Dermis blood vessel endothelial cell (primary cell): ENCODE results near the gene ARPC4. TPM values are rescaled to one million over a fixed set of nuclear protein-coding genes. Genes with fewer than 3 reads are reported as not detected.
"Not testable (repeated sequence)": the region's sequence is repeated elsewhere in the genome, so short reads cannot be mapped to it uniquely, and the experiment has no call there.

ENCODE experiments used
- DNase-seq: peaks from one replicate; pipeline ENCODE4 v3.0.0; 2010
- total RNA-seq: library from RNA; depleted of rRNA; stranded (reverse); fragments of >200 nt; gene quantifications from 2 replicates; pipeline ENCODE4 v1.2.3, GENCODE V29; 2014

Gene ARPC4
- total RNA-seq, 1 donor from 2014 or later: 309 TPM

DNA sequence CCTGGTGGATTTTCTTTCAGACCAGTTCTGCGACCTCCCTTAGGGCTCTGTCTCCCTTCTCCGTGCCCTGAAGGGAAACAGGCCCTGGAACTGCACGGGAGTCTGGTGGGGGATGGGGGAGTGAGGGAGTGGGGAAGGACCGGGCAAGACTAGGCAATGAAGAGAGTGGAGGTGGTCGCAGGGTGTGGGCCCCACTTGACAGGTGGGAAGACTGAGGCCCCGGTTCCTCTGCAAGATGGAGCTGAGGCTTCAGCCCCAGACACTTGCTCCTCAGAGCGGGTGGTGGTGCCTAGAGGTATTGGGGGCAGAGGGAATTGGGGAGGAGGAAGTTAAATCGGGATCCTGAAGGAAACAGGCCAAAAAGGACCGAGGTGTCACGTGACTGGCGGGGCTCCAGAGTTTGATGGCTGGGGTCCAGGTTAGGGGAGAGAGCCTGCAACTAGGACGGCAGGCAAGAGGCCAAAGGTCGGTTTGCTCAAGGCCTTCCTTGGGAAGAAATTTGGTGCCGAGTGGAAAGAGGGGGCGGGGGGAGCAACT, 22.5 kb upstream of the ARPC4 start:
- DNase-seq: peak; percentile 17

DNA sequence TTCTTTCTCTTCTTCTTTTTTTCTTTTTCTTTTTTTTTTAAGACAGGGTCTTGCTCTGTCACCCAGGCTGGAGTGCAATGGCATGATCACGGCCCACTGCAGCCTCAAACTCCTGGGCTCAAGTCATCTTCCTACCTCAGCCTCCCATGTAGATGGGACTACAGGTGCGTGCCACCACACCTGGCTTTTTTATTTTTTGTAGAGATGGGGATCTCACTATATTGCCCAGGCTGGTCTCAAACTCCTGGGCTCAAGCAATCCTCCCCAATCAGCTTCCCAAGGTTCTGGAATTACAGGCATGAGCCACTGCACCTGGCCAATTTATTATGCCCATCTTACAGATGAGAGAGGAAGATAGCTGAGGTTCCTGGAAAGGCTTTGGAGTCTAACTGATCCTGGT, 21.9 kb upstream of the ARPC4 start:
- not testable (repeated sequence) for DNase-seq

DNA sequence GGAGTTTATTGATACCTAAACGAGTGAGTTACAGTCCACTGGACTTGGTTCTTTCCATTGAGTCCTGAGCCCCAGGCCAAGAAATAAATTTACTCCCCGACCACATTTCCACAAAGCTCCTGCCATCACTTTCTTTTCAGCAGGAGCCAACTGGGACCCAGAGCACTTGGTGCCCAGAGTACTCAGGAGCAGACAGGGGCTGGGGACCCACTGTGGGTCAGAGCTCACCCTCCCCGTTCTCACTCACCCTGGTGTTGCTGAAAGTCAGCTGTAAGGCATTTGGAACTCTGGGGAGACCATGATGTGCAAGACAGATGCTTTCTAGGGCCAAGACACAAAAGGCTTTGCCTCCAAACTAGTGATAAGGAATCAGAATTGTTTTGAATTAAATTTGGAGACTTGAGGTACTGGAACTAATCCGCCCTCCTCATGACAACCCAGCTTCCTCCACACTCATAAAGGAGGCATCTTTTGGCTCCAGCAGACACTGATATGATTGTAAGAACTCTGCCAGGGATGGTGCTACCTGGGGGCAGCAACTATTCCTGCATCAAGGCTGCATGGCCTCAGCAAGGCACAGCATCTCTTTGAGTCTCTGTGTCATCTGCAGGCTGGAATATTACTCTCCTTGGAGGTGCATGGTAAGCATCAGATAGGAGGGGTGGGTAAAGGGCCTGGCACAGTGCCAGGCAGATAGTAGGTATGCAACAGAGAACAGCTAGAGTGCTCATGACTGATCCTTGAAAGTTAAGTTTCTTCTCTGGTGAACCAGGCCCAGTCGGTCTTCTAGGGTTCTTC, 15.8 kb upstream of the ARPC4 start:
- DNase-seq: no peak

DNA sequence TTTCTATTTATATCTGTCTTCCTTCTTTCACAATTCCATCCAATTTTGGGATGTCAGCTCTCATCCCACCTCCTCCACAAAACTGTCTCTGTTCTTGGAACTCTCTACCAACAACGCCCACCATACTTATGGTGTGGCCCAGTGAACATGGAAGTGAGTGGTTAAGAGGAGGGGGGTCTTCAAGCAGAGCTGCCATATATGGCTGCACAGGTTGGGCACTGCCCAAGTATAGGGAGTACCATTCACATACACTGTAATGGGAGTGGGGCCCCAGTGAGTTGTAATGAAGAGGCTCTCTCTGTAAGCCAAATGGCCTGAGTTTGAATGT, 15.2 kb upstream of the ARPC4 start:
- no peak for DNase-seq

DNA sequence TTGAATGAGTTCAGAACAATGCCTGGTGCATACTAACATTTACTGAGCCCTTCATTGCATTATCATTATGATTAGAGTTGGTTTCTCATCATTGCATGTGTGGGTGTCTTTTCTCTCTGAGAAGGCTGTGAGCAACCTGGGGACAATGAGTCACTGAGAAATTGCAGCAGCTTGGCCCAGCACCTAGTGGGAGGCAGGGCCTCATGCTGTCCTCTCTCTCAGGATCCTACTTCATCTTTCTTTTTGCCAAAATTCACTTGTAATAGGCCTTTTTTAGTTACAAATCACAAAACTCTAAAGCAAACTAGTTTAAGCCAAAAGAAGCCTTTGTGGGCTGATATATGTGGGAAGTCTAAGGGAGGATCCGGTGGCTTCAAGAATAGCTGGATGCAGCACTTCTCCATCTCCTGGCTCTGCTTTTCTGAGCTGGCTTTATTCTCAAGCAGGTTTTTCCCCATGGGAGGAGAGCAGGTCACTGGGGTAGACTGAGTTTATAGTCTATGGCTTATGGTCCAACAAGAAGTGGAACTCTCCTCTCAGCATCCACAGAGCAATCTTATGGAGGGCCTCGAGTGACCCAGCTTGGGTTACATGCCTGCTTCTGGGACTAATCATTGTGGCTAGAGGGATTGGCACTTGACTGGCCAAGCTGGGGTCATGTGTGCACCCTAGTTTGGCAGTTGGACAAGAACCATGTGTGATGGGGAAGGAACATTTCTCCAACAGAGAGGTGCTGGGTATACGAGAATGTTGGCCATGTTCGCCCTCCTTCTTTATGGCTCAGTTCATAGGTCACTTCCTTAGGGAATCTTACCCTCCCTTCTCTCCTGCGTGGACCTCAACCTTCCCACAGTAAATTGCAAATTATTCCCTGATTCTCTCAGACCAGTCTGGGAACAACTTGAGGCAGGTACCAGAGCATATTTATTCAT, 14.5 kb upstream of the ARPC4 start:
- DNase-seq: no peak

DNA sequence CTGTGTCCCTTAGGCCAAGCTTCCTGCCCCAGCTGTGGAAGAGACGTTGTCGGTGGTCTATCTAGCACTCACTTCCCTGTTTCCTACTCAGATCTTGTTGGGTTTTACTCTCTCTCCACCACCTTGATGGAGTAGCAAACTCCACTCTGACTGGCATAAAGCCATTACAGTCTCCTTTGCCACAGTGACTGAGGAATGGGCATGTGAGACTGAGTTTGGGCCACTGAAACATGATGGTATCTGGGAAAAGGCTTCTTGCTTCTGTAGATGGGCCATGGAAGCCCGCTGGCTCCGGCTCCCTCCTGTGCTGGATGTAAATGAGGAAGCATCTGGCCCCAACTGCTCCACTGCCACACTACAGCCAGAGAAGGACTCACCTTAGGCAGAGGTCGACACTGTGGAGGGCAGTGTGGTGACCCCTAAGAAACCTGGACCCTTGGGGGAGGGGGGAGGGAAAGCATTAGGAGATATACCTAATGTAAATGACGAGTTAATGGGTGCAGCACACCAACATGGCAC, 13.7 kb upstream of the ARPC4 start:
- DNase-seq: no peak

DNA sequence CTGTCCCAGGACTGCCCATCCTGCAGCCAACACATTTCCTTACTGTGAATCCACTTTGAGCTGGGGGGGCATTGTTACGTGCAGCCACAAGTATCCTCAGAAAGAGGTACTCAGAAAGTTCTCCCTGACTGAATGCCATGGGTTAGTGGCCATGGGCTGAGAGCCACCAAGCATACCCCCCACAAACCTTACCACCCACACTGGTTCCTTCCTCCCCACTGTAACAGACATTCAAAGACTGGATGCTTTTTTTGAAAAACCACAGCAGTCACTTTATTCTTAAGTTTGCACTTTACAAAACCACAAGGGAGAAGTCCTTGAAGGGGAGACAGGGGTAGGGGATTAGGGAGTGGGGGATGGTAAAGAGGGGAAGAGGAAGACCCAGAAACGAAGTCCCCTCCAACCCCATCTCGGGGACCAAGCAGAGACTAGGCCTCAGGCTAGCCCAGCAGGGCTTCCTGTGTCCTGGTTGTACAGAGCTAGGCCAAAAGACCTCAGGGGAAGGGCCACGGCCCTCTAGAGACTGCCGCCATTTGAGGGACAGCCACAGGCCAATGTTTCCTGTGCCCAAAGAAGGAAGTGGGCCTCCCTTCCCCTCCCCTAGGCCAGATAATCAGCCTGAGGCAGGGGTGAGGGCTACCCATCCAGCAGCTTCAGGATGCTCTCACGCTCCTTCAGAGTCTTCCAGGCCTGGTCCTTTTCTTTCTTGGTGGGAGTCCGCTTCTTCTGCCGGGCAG, 13.0 kb upstream of the ARPC4 start:
- no peak for DNase-seq

DNA sequence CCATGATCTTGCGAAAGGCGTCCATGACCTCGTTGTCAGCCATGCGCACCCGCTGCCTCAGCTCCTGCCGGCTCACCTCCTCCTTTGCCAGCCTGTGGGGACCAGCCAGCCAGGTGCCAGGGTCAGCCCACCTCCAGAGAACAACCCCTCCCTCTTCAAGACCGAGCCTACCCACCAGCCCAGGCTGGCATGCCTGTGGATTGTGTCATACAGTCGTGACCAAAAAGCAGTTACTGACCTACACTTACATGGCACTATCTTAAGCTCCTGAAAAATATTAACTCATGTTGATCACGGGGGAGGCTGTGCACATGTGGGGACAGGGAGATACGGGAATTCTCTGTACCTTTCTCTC, 12.4 kb upstream of the ARPC4 start:
- DNase-seq: no peak

DNA sequence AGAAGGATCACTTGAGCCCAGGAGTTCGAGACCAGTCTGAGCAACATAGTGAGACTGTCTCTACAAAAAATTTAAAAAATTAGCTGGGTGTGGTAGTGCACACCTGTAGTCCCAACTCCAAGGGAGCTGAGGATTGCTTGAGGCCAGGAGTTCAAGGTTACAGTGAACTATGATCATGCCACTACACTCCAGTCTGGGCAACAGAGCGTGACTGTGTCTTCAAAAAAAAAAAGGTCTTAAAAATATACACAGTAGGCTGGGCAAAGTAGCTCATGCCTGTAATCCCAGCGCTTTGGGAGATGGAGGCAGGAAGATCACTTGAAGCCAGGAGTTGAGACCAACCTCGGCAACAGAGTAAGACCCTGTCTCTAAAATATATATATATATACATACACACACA, 12.0 kb upstream of the ARPC4 start:
- DNase-seq: no peak

DNA sequence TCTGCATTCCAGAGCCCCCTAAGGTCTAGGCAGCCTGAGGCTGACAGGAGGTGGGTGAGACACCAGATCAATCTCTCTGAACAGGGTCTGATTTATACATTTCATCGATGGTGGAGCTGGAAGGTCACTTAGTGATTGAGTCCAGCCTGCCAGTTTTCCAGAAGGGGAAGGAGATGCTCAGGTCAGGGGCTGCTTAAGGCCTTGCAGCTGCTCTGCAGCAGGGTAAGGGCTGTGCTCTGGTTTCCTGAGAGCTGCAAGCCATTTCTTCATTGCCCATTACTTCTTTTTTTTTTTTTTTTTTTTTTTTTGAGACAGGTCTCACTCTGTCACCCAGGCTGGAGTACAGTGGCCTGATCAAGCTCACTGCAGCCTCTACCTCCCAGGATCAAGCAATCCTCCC, 11.3 kb upstream of the ARPC4 start:
- no peak for DNase-seq

DNA sequence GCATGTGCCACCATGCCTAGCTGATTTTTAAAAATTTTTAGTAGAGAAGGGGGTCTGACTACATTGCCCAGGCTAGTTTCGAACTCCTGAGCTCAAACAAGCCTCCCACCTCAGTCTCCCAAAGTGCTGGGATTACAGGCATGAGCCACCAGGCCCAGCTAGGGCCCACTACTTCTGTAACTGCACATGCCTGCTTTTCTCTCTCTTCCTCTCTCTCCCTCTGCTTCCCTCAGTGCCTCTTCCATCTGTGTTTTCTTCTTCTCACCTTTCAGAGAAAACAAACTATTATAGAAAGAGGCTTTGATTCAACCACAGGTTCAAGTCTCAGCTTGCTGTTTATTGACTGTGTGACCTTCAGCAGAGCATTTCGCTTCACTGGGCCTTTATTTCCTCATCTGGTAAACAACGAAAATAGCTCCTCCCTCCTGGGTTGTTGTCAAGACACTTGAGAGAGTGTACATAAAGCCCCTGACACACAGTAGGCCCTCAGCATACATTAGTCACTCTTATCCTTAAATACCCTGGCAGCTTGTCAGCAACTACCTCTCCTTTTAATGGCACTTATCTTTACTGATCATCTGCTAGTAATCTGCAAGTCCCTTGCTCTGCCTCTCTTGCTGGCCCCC, 10.8 kb upstream of the ARPC4 start:
- no peak for DNase-seq

DNA sequence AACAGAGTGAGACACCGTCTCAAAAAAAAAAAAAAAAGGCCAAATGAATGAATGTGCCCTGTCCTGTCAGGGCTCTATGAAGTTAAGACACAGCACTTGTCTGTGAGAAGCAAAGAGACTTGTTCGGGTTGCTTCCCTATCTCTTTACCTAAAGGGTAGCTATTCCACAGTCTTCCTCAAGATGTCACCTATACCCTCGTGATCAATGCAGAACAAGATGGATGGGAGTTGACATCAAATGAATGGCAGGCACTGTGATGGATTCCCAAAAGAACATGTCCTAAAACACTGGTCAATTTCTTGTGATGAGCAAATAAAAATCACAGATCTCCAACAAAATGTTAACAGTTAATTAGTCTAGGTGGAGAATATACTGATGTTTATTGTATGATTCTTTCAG, 10.1 kb upstream of the ARPC4 start:
- peak; percentile 37 for DNase-seq

DNA sequence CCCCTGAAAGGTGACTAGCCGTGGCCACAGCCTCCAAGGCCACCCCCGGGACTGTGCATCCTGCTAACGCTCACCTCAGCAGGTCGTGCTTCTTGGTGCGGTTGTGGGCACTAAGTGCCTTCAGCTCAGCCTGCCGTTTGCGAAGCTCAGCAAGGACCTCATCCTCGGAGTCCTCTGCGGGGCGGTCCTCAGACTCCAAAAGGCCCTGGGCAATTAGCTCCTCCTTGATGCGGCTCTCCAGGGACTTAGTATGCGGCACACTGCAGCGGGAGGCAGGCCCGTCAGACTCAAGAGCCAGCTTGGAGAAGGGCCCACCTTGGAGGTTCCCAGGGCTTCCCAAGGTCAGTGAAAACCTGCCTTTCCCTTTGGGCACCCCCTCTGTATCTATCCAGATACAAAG, 8.9 kb upstream of the ARPC4 start:
- no peak for DNase-seq

DNA sequence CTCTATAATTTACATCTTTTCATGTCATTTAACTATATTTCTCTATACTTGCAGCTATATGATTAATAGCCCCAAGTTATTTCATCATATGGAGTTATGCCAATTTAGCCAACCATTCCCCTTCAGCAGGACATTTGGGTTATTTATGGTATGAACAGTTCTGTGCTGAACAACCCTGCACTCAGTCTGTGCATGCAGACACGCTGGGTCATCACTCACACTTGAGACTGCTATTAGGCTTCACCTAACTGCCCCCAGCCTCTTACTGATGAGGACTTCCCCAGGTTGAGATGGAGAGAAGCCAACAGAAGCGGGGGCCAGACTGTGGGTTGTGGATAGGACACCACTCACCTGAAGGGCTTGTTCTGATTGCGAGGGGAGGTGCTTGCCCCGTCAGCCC, 7.9 kb upstream of the ARPC4 start:
- DNase-seq: no peak

DNA sequence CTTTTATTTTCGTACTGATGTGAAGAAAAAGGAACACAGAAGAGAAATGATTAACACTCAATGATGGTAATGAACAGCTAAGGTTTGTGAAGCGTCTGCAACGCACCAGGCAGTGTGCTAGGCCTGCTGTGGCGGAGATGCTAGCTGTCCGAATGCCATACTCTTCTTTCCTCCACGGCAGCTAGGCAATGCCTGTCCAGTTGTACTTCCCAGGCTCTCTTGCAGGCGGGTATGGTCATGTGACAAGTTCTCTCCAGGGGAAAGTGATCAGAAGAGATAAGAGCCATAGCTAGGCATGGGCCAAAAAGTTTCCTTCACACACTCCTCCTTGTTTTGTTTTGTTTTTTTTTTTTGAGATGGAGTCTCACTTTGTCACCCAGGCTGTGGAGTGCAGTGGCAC, 7.3 kb upstream of the ARPC4 start:
- DNase-seq: no peak

DNA sequence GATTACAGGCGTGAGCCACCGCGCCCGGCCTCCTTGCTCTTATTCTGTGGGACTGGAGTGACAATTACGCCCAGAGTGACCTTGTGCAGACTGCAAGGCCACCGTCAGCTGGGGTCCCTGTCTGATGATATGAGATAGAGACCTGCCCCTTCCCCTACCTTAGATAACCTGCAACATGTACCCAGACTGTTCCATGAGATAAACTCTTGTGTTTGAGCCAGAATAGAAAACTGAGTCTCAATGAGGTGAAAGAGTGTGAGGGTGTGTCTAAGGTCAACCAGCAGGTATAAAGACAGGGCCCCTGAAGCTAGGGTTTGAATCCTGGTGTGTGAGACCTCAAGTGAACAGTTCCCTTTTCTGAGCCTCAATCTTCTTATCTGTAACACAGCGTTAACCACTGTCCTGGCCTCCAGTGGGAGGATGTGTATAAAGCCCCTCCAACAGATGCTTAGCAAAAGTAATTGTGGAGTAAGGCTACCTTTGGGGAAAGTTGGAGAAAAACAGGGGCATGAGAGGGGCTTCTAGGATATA, 6.6 kb upstream of the ARPC4 start:
- DNase-seq: no peak

DNA sequence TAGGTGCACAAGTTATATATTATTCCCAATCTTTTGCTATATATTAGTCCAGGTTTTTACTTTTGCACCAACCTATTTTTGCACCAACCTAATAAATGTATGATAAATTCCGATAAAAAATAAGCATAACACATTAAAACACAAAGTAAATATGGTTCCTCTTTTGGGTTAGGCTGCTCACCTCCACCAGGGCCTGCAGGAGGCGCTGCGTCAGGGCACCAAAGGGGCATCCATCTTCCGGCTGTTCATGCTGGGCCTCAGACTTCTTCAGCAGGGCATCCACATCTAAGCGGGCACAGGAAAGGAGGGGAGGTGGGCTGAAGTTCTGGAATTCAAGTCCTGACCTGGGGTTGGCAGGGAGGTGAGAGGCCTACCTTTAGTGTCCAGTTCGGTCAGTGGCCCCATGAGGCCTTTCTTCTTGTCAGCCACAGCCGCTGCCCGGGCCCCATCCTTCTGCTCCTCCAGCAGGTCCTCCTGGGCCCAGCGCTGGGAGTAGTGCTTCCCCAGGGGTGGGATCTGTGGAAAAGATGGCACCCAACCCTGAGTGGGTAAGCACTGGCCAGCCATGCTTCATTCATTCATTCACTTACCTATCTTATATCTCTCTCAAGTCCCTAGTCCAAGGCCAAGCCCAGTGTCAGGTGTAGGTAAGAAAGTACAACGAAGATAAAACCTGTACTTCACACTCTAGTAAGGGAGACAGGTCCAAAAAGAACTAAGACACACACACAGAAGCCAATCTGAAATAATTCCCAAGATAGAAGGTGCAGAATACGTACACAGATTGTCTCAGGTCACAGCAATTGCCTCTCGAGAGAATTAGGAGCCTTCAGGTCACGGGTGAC, 5.8 kb upstream of the ARPC4 start:
- DNase-seq: peak; percentile 23

DNA sequence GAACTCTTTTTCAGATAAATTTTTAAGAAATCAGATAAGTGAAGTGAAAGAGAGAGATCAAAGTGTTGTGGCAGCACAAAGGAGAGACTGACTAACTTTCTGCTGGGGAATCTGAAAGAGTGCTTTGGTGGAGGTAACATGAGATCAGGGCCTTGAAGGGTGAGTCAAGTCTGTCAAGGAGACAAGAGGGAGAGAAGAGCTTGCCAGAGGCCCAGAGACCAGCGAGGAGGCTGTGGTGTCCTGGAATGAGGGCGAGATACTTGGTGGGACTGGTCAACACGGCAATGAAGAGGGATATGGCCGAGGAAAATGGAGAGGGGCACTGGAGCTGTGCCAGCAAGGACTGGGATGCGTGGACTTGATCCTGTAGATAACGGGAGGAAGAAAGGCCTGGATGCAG, 5.2 kb upstream of the ARPC4 start:
- no peak for DNase-seq

DNA sequence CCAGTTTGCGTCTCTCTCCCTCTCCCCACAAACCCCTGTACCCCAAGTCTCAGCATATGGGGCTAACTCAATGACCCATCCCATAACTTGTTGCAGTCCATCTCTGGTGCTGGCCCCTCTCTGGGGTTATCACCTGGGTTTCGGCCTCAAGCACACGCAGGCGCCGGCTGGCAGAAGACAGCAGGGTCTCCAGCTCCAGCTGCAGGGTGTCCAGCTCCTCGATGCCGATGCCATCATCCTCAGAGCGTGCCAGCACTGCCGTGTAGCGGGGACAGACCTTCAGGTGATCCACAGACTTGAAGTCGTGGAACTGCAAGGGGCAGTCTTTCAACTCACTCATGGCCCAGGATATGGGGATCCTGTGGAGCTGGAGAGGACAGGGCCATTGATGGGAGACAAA, 1.8 kb upstream of the ARPC4 start:
- no peak for DNase-seq

DNA sequence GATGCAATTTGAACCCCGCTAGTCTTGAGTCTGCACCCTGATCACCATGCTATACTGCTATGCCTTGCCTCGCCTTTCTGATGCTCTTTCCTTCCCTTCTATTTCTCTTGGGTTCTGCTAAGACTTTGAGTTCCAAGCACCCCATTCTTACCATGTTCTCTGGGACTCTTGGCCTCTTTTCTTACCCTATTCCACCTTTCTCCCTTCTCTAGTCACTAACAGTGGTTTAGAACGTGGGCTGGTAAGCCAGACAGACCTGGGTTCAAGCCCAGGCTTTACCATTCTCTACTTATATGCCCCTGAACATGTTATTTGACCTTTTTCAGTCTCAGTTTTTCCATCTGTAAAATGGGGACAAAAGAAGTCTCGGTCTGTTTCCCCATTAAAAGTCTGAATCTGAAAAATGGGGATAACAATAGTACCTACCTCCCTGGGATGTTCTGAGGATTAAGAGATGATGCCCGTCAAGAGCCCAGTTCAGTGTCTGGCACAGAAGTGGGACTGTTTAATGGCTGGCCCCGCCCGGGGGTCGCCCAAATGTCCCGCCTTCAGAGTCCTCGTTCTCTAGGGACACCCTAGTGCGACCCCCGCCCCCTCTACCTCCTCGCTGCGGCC, 985 bp upstream of the ARPC4 start:
- DNase-seq: no peak
